HG02678 (cell line): ENCODE data around the gene DHDDS.
A peak's percentile ranks its signal among the peaks of the same experiment; 100 is the strongest.
"Not testable (repeated sequence)": the region's sequence is repeated elsewhere in the genome, so short reads cannot be mapped to it uniquely, and the experiment has no call there.

Experiments used
- ATAC-seq: cut with Tn5 transposase; IDR thresholded peaks from one replicate; pipeline ENCODE4 v1.9.1; 2021; ENCODE audit warnings: mild to moderate bottlenecking, moderate library complexity; ENCODE audit not compliant: unreplicated experiment

The DHDDS gene

DNA sequence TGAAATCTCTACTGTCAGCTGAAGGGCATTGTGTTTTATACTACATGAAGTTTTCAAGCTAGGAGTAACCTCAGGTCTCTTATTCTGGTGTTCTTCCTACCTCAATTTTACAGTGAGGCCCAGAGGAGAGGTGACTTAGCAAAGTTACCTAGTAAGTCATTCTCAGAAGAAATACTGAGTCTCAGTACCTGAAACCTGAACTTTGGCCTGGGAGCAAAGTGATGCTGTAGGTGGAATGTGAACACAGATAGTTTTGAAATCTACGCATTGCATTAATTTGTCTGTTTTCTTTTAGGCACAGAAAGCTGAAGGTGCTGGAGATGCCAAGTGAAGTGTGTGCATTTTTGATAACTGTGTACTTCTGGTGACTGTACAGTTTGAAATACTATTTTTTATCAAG is 42.7 kb downstream of the DHDDS start:
- no peak for ATAC-seq

DNA sequence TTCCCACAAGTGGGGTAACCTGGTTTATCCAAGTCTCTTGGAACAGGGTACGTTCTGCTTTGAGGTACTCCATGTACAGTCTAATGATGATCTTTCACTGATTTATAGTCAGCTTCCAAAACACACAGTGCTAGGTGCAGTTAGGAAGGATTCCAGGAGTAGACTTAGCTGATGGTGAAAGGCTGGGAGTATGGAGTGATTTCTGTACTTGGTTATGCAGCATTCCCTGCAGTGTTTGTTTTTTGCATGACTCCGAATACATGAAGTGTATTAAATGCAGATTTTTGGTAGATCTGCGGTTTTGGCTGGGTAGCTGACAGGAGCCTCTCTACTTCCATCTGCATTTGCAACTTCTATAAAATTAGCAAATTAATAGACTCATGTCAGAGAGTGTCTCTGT is 43.9 kb downstream of the DHDDS start:
- no peak for ATAC-seq

GRCh38 chr1:26476958-26477357 is 44.8 kb downstream of the DHDDS start:
- ATAC-seq: no peak

DNA sequence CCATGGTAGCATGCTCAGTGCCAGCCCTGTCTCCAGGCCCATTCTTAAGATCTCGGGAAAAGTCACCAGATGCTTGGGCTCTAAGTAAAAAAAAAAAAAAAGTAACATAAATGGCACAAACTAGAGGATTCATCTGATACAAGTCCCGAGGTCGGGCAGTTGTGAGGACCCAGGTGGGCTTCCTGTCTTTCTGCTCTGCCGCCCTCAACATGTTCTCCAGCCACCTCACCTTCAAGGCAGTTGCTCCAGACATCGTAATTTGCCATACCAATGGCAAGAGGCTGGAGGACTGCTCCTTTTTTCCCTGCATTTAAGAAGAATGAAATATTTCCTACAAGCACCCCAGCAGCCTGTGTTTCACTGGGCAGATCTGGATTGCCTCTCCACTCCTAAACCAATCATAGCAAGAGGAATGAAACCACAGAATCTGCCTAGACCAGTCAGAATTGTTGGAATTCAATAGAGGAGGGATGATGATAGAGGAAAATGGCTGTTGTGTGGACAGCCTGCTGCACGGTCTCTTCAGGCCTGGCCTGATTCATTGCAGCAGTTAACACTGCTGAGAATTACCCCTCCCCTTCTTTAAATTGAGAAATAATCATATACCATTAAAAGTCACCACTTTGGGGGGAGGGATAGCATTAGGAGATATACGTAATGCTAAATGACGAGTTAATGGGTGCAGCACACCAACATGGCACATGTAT is 45.5 kb downstream of the DHDDS start:
- ATAC-seq: no peak

- ATAC-seq: no peak
Measured at GRCh38 chr1:26478159-26478558, 46.0 kb downstream of the DHDDS start.

- no peak for ATAC-seq
Measured at GRCh38 chr1:26478988-26479387, 46.9 kb downstream of the DHDDS start.

DNA sequence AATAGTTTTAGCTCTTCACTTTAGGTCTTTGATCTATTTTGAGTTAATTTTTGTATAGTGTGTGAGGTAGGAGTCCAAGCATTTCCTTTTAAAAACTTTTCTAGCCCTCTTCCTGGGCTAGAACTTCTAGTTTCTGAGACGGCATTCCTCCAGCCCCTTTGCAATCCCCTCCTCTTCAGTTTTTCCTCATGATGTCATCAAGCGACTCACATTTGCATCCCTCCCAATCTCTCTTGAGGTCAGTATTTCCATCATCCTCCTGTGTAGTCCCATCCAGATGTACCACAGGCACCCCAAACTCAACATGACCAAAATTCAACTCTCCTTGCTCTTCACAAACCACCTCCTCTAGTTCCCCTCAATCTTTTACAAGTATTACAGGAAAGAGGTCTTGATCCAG is 50.8 kb downstream of the DHDDS start:
- ATAC-seq: no peak

- ATAC-seq: no peak
Measured at GRCh38 chr1:26483980-26484379, 51.9 kb downstream of the DHDDS start.

DNA sequence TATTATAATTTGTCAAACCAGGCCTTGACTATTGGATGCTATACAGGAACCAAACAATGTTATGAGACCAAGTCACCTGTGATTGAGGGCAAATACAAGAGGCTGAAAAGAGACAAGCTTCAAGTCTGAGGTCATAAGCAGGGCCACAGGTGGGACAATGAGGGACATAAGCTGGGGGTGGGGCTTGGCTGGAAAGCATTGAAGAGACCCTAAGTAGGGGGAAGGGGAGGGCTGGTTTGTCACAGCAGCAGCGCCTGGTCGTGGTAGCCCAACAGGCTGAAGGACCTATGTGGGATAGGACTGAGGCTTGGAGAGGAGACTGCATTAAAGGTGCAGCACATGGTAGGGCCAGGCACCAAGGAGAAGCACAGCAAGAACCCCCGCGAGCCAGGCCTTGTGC is 58.0 kb downstream of the DHDDS start:
- ATAC-seq: no peak

DNA sequence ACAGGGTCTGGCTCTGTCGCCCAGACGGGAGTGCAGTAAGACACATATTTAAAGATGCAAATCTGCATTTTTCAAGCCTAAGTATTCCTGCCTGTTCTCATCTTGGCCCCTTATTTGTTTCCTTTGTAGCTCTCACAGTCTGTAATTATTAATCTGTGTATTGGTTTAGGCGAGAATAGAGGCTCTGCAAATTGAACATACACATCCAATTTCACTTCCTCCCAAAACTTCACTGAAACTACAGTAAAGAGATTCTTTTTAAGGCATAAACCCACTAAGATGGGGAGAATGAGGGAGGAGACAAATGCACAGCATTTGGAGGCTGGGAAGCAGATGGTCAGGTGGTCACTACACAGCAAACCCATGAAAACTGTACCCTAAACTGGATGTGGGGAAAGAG is 61.1 kb downstream of the DHDDS start:
- no peak for ATAC-seq

GRCh38 chr1:26493938-26494337 is 61.8 kb downstream of the DHDDS start:
- no peak for ATAC-seq

DNA sequence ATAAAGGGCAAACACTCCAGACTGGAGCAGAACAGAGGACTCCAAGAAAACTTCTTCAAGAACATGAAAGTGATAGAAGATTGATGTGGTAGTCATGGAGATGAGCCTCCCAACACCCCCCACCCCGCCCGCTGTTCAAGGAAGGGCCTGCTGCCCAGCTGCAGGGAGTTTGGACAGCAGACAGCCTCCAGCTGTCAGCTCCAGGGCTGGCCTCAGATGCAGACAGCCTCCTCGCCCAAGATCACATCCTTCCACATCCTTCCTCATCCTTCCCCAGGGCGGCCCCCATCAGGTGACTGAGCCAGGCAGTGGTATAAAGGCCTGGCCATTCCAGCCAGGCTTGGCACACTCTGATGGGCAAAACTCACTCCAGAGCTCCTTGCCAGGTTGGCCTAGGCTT is 64.7 kb downstream of the DHDDS start:
- no peak for ATAC-seq

DNA sequence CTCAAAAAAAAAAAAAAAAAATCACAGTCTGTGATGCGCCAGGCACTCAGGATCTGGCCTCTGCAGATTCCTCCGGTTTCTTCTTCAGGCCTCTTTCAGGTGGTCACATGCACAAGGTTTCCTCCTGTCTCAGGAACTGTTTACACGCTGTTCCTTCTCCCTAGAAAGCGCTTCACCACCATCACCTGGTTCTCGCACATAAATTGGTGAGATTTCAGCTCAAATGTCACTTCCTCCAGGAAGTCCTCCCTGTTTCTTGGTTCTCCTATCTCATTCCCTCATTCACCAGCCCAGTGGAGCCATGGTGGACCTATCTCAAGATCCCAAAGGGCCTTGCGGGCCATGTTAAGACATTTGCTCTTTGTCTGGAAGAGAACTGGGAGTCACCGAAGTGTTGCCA is 66.8 kb downstream of the DHDDS start:
- no peak for ATAC-seq

GRCh38 chr1:26500488-26501175 is 68.5 kb downstream of the DHDDS start:
- ATAC-seq: peak; percentile 68

DNA sequence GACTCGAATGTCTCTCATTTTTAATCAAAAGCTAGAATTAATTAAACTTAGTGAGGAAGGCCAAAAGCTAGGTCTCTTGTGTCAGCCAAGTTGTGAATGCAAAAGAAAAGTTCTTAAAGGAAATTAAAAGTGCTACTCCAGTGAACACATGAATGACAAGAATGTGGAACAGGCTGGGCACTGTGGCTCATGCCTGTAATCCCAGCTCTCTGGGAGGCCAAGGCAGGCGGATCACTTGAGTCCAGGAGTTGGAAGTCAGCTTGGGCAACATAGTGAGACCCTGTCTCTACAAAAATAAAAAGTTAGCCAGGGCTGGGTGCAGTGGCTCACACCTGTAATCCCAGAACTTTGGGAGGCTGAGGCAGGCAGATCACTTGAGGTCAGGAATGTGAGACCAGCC is 78.6 kb downstream of the DHDDS start:
- ATAC-seq: not testable (repeated sequence)

DNA sequence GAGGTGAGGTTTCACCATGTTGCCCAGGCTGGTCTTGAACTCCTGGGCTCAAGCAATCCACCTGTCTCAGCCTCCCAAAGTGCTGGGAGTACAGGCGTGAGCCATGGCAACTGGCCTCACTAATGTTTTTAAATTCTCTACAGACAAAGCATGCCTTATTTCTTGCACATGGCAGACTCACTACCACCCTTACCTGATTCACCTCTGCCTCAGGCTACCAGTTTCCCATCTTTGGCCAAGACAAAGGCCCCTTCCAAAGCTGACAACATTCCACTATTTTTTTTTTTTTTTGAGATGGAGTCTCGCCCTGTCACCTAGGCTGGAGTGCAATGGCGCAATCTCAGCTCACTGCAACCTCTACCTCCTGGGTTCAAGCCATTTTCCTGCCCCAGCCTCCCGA is 83.7 kb downstream of the DHDDS start:
- not testable (repeated sequence) for ATAC-seq

GRCh38 chr1:26516987-26517765 is 85.1 kb downstream of the DHDDS start:
- no peak for ATAC-seq

- no peak for ATAC-seq
Measured at GRCh38 chr1:26517766-26518049, 85.6 kb downstream of the DHDDS start.

- no peak for ATAC-seq
Measured at GRCh38 chr1:26518355-26518754, 86.2 kb downstream of the DHDDS start.

- ATAC-seq: no peak
Measured at GRCh38 chr1:26520339-26520738, 88.2 kb downstream of the DHDDS start.
